HepG2 (cell line): ENCODE results near the gene FNDC8. TPM values are rescaled to one million over a fixed set of nuclear protein-coding genes. Genes with fewer than 3 reads are reported as not detected.
A peak's percentile ranks its signal among the peaks of the same experiment; 100 is the strongest.

ENCODE experiments used
- CTCF ChIP-seq: sonication (generic); formaldehyde crosslinking; IDR thresholded peaks from 2 replicates; pipeline ENCODE4 v1.5.0; 2020; ENCODE audit warnings: mild to moderate bottlenecking, missing genetic modification reagents, moderate library complexity
- E2F5 ChIP-seq: sonication (generic); formaldehyde crosslinking; conservative IDR thresholded peaks from 2 replicates; pipeline ENCODE4 v1.4.0; 2020; ENCODE audit warnings: missing genetic modification reagents
- KDM1A ChIP-seq: IDR thresholded peaks from 2 replicates; pipeline ENCODE4 v1.6.1; 2016; ENCODE audit warnings: missing compliant biosample characterization
- MAX ChIP-seq: IDR thresholded peaks from 2 replicates; pipeline ENCODE4 v1.6.1; 2012; ENCODE audit warnings: inconsistent platforms
- MYPOP ChIP-seq: sonication (generic); formaldehyde crosslinking; IDR thresholded peaks from 2 replicates; pipeline ENCODE4 v1.8.1; 2023; ENCODE audit warnings: mild to moderate bottlenecking, moderate library complexity, missing genetic modification reagents
- POLR2AphosphoS5 ChIP-seq: IDR thresholded peaks from 2 replicates; pipeline ENCODE4 v1.6.1; 2012; ENCODE audit warnings: low read depth, low read length
- REPIN1 ChIP-seq: sonication (generic); formaldehyde crosslinking; IDR thresholded peaks from 2 replicates; pipeline ENCODE4 v1.8.0; 2022; ENCODE audit warnings: missing genetic modification reagents, low read depth, mild to moderate bottlenecking, borderline replicate concordance
- SKIL ChIP-seq: sonication (generic); formaldehyde crosslinking; IDR thresholded peaks from 2 replicates; pipeline ENCODE4 v1.8.0; 2022; ENCODE audit warnings: missing genetic modification reagents, mild to moderate bottlenecking, moderate library complexity, borderline replicate concordance
- ZBTB14 ChIP-seq: sonication (generic); formaldehyde crosslinking; IDR thresholded peaks from 2 replicates; pipeline ENCODE4 v1.4.0; 2020; ENCODE audit warnings: missing genetic modification reagents
- ZBTB7B ChIP-seq: sonication (generic); formaldehyde crosslinking; IDR thresholded peaks from 2 replicates; pipeline ENCODE4 v1.4.0; 2020; ENCODE audit warnings: missing genetic modification reagents
- ZFP91 ChIP-seq: sonication (generic); formaldehyde crosslinking; IDR thresholded peaks from 2 replicates; pipeline ENCODE4 v1.9.0; 2022; ENCODE audit warnings: missing genetic modification reagents, mild to moderate bottlenecking, borderline replicate concordance
- ZNF280D ChIP-seq: sonication (generic); formaldehyde crosslinking; IDR thresholded peaks from 2 replicates; pipeline ENCODE4 v1.5.1; 2020; ENCODE audit warnings: mild to moderate bottlenecking, missing genetic modification reagents
- ZNF432 ChIP-seq: sonication (generic); formaldehyde crosslinking; IDR thresholded peaks from 2 replicates; pipeline ENCODE4 v1.5.0; 2020; ENCODE audit warnings: missing genetic modification reagents, mild to moderate bottlenecking, borderline replicate concordance
- ZNF558 ChIP-seq: sonication (generic); formaldehyde crosslinking; IDR thresholded peaks from 2 replicates; pipeline ENCODE4 v1.9.0; 2022; ENCODE audit warnings: mild to moderate bottlenecking, missing genetic modification reagents, borderline replicate concordance
- ZNF777 ChIP-seq: sonication (generic); formaldehyde crosslinking; IDR thresholded peaks from 2 replicates; pipeline ENCODE4 v1.4.0; 2020; ENCODE audit warnings: missing genetic modification reagents
- polyA plus RNA-seq, 8 experiments: library from polyadenylated mRNA; depleted of rRNA in 3 of 8; stranded (reverse) in 7 of 8; unstranded in 1 of 8; fragments of >200 nt; fragmentation: Illumina TruSeq in 4 of 8; extraction: Trizol in 4 of 8; gene quantifications; 2 replicates each; pipeline versions ENCODE4 v1.2.1 to v1.2.3, GENCODE V29; 2011 to 2016; ENCODE audit warnings: low read depth in 4 of 8, missing spikeins in 1 of 8, mixed read lengths in 1 of 8; ENCODE audit not compliant: insufficient read depth in 1 of 8
- total RNA-seq, 5 experiments: library from RNA; depleted of rRNA; stranded (reverse); fragments of >200 nt; fragmentation: Illumina TruSeq; extraction: Trizol; gene quantifications; 2 replicates each; pipeline ENCODE4 v1.2.3, GENCODE V29; 2016; ENCODE audit warnings: low read depth in 1 of 5

Gene FNDC8
- total and polyA plus RNA-seq, 2 of the 13 experiments (the other 11 are each of a cell fraction or from before 2014, with no cell fraction given): not detected

GRCh38 chr17:35088881-35089585 is 32.4 kb upstream of the FNDC8 start (continued):
- TF ChIP-seq E2F5 (CRISPR knock-in tag) (0 out of 2 replicates have a peak, but pooled peaks have one; percentile 14), ZBTB7B (no peak), MYPOP (0 out of 2 replicates have a peak, but pooled peaks have one; percentile 47), KDM1A (CRISPR knock-in tag) (no peak), ZNF777 (peak; percentile 84), ZNF432 (CRISPR knock-in tag) (no peak), SKIL (CRISPR knock-in tag) (peak; percentile 48; the same call in 1 of the 2 replicates), MAX (peak; percentile 55), ZNF558 (CRISPR knock-in tag) (peak; percentile 42; the same call in 1 of the 2 replicates), POLR2AphosphoS5 (peak; percentile 11; the same call in 1 of the 2 replicates), CTCF (CRISPR knock-in tag) (peak; percentile 83), ZFP91 (CRISPR knock-in tag) (peak; percentile 30), REPIN1 (CRISPR knock-in tag) (no peak; the same call in 1 of the 2 replicates), ZBTB14 (peak; percentile 92), ZNF280D (CRISPR knock-in tag) (no peak)
